NCI-H2196 (cell line): ENCODE results near the gene GP1BB.

ENCODE experiments used
- DNase-seq: peaks from one replicate; lab custom pipeline; 2025; ENCODE audit not compliant: unreplicated experiment; lab: John Stamatoyannopoulos, UW

Gene GP1BB

GRCh38 chr22:19739911-19740449, 16.6 kb downstream of the GP1BB start:
- DNase-seq: no peak

- DNase-seq: no peak
Observed at GRCh38 chr22:19740586-19740985, 17.2 kb downstream of the GP1BB start.

- DNase-seq: no peak
Observed at GRCh38 chr22:19741053-19741452, 17.7 kb downstream of the GP1BB start.

GRCh38 chr22:19742160-19743066, 19.1 kb downstream of the GP1BB start:
- no peak for DNase-seq

GRCh38 chr22:19743081-19743480, 19.7 kb downstream of the GP1BB start:
- no peak for DNase-seq

GRCh38 chr22:19743651-19744050, 20.3 kb downstream of the GP1BB start:
- DNase-seq: no peak

- DNase-seq: no peak
Observed at GRCh38 chr22:19744350-19745006, 21.1 kb downstream of the GP1BB start.

GRCh38 chr22:19745155-19746101, 22.1 kb downstream of the GP1BB start:
- no peak for DNase-seq

- DNase-seq: no peak
Observed at GRCh38 chr22:19746726-19747125, 23.4 kb downstream of the GP1BB start.

GRCh38 chr22:19747551-19747950, 24.2 kb downstream of the GP1BB start:
- DNase-seq: no peak

GRCh38 chr22:19748139-19748538, 24.8 kb downstream of the GP1BB start:
- no peak for DNase-seq

GRCh38 chr22:19748991-19749664, 25.8 kb downstream of the GP1BB start:
- no peak for DNase-seq

- no peak for DNase-seq
Observed at GRCh38 chr22:19749876-19750275, 26.5 kb downstream of the GP1BB start.

GRCh38 chr22:19750507-19751490, 27.5 kb downstream of the GP1BB start:
- no peak for DNase-seq

GRCh38 chr22:19751497-19752245, 28.3 kb downstream of the GP1BB start:
- DNase-seq: no peak

- DNase-seq: no peak
Observed at GRCh38 chr22:19753090-19753842, 29.9 kb downstream of the GP1BB start.

- no peak for DNase-seq
Observed at GRCh38 chr22:19753996-19754700, 30.8 kb downstream of the GP1BB start.
